Smooth muscle cell (in vitro differentiated cells): ENCODE results near the gene ELFN1. TPM values are rescaled to one million over a fixed set of nuclear protein-coding genes. Genes with fewer than 3 reads are reported as not detected.

Experiments
- DNase-seq: peaks from one replicate; lab custom pipeline; 2025; ENCODE audit not compliant: unreplicated experiment; lab: John Stamatoyannopoulos, UW
- H2AFZ ChIP-seq: fragments of 200-600 bp; sonication (generic); 2 replicates; pipeline ENCODE4 v1.6.0; 2016; ENCODE audit warnings: antibody characterized with exemption, low read depth, mild to moderate bottlenecking
- H3F3A ChIP-seq: fragments of 200-600 bp; sonication (generic); 2 replicates; pipeline ENCODE4 v1.6.0; 2017; ENCODE audit warnings: antibody characterized with exemption, low read depth
- H3K27ac ChIP-seq: fragments of 200-600 bp; sonication (generic); 2 replicates; pipeline ENCODE4 v1.5.1; 2016; ENCODE audit warnings: low read depth, mild to moderate bottlenecking
- H3K27me3 ChIP-seq: fragments of 200-600 bp; sonication (generic); 2 replicates; pipeline ENCODE4 v1.6.1; 2016; ENCODE audit warnings: low read depth, mild to moderate bottlenecking
- H3K36me3 ChIP-seq: fragments of 200-600 bp; sonication (generic); 2 replicates; pipeline ENCODE4 v1.5.1; 2016; ENCODE audit warnings: low read depth
- H3K4me1 ChIP-seq: fragments of 200-600 bp; sonication (generic); 2 replicates; pipeline ENCODE4 v1.5.1; 2016; ENCODE audit warnings: low read depth
- H3K4me2 ChIP-seq: fragments of 200-600 bp; sonication (generic); 2 replicates; pipeline ENCODE4 v1.6.0; 2016; ENCODE audit warnings: mild to moderate bottlenecking
- H3K4me3 ChIP-seq: fragments of 200-600 bp; sonication (generic); 2 replicates; pipeline ENCODE4 v1.5.1; 2016; ENCODE audit warnings: mild to moderate bottlenecking
- H3K79me2 ChIP-seq: fragments of 200-600 bp; sonication (generic); 2 replicates; pipeline ENCODE4 v1.6.0; 2016; ENCODE audit warnings: low read depth, mild to moderate bottlenecking
- H3K9ac ChIP-seq: fragments of 200-600 bp; sonication (generic); 2 replicates; pipeline ENCODE4 v1.6.0; 2016; ENCODE audit warnings: low read depth
- H3K9me3 ChIP-seq: fragments of 200-600 bp; sonication (generic); replicated peaks from 2 replicates; pipeline ENCODE4 v1.5.1; 2016; ENCODE audit warnings: low read depth
- H4K20me1 ChIP-seq: fragments of 200-600 bp; sonication (generic); 2 replicates; pipeline ENCODE4 v1.6.0; 2016; ENCODE audit warnings: low read depth
- WGBS: methylation state at CpG from one replicate; pipeline ENCODE4 v1.1.7; 2016; ENCODE audit warnings: low lambda C conversion rate; 5-methylcytosine and 5-hydroxymethylcytosine counted together
- polyA plus RNA-seq: library from polyadenylated mRNA; unstranded; fragments of >200 nt; fragmentation: Nextera tagmentation; extraction: Ambion mirVana; gene quantifications from 2 replicates; pipeline ENCODE4 v1.2.1, GENCODE V29; 2016
- total RNA-seq: library from RNA; depleted of rRNA; stranded (reverse); fragments of >200 nt; gene quantifications from 2 replicates; pipeline ENCODE4 v1.2.3, GENCODE V29; 2014
- TF ChIP-seq, protein P1 (sequence below): fragments of 200-600 bp; sonication (generic); IDR thresholded peaks from 2 replicates; pipeline ENCODE4 v1.5.1; 2017; ENCODE audit warnings: borderline replicate concordance, mild to moderate bottlenecking, antibody characterized with exemption; ENCODE audit not compliant: insufficient read depth, poor library complexity, severe bottlenecking

The ELFN1 gene
- total and polyA plus RNA-seq, 2 experiments from 2014 or later, result 4.2 to 6.2 TPM

DNA sequence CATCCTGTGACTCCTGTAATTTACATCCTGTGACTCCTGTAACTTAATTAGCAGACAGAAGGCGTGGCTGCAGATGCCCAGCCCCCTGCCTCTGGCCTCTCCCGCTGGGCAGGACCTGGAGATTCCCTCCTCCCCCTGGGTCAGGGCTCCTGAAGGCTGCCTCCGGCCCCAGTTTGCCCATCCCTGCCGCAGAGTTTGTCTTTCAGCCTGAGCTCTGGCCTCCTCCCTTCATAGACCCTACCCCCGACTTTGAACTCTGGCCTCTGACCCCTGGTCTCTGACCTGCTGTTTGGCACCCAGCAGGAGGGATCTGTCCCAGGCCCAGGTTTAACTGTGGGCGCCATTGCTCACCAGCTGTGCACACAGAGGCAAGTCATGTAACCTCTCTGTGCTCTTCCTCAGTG is 45.6 kb downstream of the ELFN1 start:
- H3K27me3 ChIP-seq, result no peaks in the 10 kb centered on the region
- no peaks in the 10 kb centered on the region for H3K36me3 ChIP-seq
- H4K20me1 ChIP-seq, result peaks cover 20% of the 10 kb centered on the region
- no peaks in the 10 kb centered on the region for H3F3A ChIP-seq
- no peak for DNase-seq
- WGBS, result 83% methylated on average over 6 of the region's 6 CpGs
- H3K79me2 ChIP-seq, result no peaks in the 10 kb centered on the region
- no peaks in the 10 kb centered on the region for H3K9me3 ChIP-seq
- no peak overlapping the region for H3K27ac ChIP-seq
- H3K4me1 ChIP-seq, result peaks cover 7% of the 10 kb centered on the region
- TF ChIP-seq, protein P1, sequence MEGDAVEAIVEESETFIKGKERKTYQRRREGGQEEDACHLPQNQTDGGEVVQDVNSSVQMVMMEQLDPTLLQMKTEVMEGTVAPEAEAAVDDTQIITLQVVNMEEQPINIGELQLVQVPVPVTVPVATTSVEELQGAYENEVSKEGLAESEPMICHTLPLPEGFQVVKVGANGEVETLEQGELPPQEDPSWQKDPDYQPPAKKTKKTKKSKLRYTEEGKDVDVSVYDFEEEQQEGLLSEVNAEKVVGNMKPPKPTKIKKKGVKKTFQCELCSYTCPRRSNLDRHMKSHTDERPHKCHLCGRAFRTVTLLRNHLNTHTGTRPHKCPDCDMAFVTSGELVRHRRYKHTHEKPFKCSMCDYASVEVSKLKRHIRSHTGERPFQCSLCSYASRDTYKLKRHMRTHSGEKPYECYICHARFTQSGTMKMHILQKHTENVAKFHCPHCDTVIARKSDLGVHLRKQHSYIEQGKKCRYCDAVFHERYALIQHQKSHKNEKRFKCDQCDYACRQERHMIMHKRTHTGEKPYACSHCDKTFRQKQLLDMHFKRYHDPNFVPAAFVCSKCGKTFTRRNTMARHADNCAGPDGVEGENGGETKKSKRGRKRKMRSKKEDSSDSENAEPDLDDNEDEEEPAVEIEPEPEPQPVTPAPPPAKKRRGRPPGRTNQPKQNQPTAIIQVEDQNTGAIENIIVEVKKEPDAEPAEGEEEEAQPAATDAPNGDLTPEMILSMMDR, result no peak
- H3K4me3 ChIP-seq, result no peak overlapping the region
- no peak overlapping the region for H2AFZ ChIP-seq
- H3K4me2 ChIP-seq, result no peak overlapping the region
- H3K9ac ChIP-seq, result no peak overlapping the region

DNA sequence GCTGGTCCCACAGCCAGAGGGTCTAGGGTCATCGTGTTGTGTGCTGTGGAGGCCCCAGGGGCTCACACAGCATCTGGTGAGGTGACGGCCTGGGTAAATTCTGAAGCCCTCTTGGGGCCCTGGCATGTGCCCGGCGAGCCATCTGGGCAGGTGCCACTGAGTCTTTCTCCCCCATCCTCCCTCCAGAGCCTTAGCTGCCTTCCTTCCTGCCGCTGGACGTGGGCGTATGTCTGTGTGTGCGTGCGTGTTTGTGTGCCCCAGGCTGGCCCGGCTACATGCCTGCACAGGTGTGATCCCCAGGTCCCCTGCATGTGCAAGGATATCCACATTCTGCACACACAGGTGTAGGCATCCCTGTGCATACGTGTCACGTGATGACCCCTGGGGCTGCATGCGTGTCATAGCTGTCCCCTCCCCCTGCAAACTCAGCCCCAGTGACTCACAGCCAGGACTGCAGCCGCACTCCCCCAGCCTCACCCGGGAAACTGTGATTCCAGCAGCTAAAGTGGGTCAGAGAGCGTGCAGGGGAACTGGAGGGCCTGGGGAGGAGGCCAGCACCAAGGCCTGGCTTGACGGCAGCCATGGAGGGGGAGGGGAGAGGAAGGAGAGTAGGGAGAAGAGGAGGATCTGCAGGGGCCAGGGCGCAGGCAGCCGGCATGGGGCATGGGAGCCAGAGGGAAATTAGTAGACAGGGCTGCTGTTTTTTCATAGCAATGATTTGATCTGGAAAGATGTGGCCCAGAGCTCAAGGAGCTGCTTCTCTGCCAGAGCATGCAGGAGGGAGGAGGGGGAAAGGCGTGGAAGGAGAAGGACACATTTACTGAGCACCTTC is 46.4 kb downstream of the ELFN1 start:
- no peaks in the 10 kb centered on the region for H3K27me3 ChIP-seq
- WGBS, result 53% methylated on average over 20 of the region's 20 CpGs
- no peaks in the 10 kb centered on the region for H3K36me3 ChIP-seq
- H2AFZ ChIP-seq, result no peak overlapping the region
- H3F3A ChIP-seq, result no peaks in the 10 kb centered on the region
- H4K20me1 ChIP-seq, result peaks cover 20% of the 10 kb centered on the region
- no peak overlapping the region for H3K27ac ChIP-seq
- H3K79me2 ChIP-seq, result no peaks in the 10 kb centered on the region
- TF ChIP-seq, protein P1, result no peak
- H3K9ac ChIP-seq, result no peak overlapping the region
- peak; percentile 14 for DNase-seq
- H3K9me3 ChIP-seq, result no peaks in the 10 kb centered on the region
- no peak overlapping the region for H3K4me3 ChIP-seq
- H3K4me1 ChIP-seq, result peaks cover 7% of the 10 kb centered on the region
- peak overlapping the region; percentile 68 for H3K4me2 ChIP-seq

DNA sequence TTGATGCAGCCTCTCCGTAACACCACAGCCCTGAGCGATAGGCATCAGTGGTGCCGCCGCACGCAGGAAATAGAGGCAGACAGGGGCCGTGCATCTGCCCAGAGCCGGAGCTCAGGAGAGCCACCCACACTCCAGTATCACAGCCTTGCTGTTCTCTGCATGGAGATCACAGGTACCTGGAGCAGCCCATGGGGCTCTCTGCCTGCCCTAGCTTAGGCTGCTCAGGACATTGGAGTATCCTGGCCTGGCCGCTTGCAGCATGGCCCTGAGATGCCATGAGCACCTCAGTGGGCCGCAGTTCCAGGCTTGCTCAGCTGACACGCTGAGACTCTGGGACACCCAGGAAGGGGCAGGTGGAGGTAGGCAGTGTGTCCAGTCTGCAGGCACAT is 47.0 kb downstream of the ELFN1 start:
- H3K27ac ChIP-seq, result no peak overlapping the region

More for the DNA sequence above, 47.0 kb downstream of the ELFN1 start:
- TF ChIP-seq, protein P1, result no peak
- Histone ChIP-seq H3K27me3 (no peaks in the 10 kb centered on the region), H3F3A (no peaks in the 10 kb centered on the region), H3K9me3 (no peaks in the 10 kb centered on the region), H3K79me2 (no peaks in the 10 kb centered on the region), H3K4me3 (no peak overlapping the region), H3K4me2 (peak overlapping the region; percentile 68), H3K4me1 (peaks cover 7% of the 10 kb centered on the region), H3K9ac (no peak overlapping the region), H2AFZ (no peak overlapping the region), H4K20me1 (peaks cover 20% of the 10 kb centered on the region), H3K36me3 (no peaks in the 10 kb centered on the region)
- no peak for DNase-seq
- 81% methylated on average over 10 of the region's 10 CpGs for WGBS
